HCEC 1CT (cell line): ENCODE measurements around the gene STARD3NL.
"Not testable (repeated sequence)": the region's sequence is repeated elsewhere in the genome, so short reads cannot be mapped to it uniquely, and the experiment has no call there.

Experiments used
- DNase-seq: peaks from one replicate; pipeline ENCODE4 v3.0.0-alpha.2; 2017

Gene STARD3NL

GRCh38 chr7:38223306-38223705, 45.3 kb downstream of the STARD3NL start:
- DNase-seq = no peak

DNA sequence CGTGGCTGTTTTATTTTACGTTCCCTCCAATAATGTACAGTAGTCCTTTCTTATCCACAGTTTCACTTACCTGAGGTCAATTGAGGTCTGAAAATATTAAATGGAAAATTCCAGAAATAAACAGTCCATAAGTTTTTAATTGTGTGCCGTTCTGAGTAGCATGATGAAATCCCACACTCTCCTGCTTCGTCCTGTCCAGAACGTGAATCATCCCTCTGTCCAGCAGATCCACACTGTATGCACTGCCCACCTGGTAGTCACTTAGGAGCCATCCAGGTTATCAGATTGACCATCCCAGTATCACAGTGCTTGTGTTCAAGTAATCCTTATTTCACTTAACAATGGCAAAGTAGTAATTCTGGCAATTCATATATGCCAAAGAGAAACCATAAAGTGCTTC, 46.3 kb downstream of the STARD3NL start:
- no peak for DNase-seq

GRCh38 chr7:38229386-38229785, 51.3 kb downstream of the STARD3NL start:
- DNase-seq = no peak

DNA sequence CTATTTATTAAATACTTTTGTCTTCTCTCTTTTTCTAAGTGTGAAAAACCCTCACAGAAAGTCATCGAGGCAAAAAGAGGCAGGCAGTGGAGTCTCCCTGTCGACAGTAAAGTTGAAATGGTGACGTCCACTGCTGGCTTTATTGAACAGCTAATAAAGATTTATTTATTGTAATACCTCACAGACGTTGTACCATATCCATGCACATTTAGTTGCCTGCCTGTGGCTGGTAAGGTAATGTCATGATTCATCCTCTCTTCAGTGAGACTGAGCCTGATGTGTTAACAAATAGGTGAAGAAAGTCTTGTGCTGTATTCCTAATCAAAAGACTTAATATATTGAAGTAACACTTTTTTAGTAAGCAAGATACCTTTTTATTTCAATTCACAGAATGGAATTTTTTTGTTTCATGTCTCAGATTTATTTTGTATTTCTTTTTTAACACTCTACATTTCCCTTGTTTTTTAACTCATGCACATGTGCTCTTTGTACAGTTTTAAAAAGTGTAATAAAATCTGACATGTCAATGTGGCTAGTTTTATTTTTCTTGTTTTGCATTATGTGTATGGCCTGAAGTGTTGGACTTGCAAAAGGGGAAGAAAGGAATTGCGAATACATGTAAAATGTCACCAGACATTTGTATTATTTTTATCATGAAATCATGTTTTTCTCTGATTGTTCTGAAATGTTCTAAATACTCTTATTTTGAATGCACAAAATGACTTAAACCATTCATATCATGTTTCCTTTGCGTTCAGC, 52.0 kb downstream of the STARD3NL start:
- no peak for DNase-seq

GRCh38 chr7:38232502-38233366, 54.7 kb downstream of the STARD3NL start:
- DNase-seq = no peak

- not testable (repeated sequence) for DNase-seq
These were observed 56.7 kb downstream of the STARD3NL start for GRCh38 chr7:38234759-38235158.

- DNase-seq = no peak
These were observed 57.6 kb downstream of the STARD3NL start for GRCh38 chr7:38235606-38236005.

GRCh38 chr7:38239129-38239528, 61.1 kb downstream of the STARD3NL start:
- DNase-seq = not testable (repeated sequence)

- DNase-seq = no peak
These were observed 63.0 kb downstream of the STARD3NL start for GRCh38 chr7:38241071-38241470.

DNA sequence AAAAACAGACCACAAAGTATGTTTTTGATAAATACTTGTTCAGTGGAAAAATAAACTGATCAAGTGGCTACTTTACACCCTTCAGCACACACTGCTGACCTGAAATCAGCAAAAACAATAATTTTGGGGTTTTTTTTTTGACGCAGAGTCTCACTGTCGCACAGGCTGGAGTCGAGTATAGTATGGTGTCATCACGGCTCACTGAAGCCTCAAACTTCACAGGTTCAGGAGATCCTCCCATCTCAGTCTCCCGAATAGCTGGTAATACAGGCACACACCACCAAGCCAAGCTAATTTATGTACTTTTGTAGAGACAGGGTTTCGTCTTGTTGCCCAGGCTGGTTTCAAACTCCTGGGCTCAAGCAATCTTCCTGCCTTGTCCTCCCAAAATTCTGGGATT, 64.8 kb downstream of the STARD3NL start:
- no peak for DNase-seq

DNA sequence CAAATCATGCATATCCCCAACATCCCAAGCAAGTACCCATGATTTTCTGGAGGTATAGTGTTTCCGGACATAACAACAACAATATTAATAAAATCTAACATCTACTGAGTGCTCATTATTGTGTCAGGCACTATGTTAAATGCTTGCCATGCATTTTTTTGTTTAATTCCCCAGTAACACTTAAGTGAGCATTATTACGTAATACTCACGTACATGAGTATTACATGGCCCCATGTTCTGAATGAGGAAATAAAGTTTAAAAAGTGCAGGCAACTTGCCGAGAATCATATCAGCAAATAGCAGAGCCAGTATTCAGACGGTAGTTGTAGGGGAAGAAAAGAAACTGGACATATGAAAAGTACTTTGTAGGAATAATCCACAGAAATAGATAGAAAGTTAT, 65.3 kb downstream of the STARD3NL start:
- not testable (repeated sequence) for DNase-seq

DNA sequence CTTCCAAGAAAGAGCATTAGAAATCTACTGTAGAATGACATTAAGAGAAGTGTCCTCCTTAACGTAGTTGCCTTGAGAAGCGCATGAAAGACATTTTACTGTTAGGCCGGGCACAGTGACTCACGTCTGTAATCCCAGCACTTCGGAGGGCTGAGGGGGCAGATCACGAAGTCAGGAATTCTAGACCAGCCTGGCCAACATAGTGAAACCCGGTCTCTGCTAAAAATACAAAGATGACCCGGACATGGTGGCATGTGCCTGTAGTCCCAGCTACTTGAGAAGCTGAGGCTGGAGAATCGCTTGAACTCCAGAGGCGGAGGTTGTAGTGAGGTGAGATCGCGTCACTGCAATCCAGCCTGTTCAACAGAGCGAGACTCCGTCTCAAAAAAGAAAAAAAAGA, 66.5 kb downstream of the STARD3NL start:
- DNase-seq = no peak

- DNase-seq = no peak
These were observed 67.4 kb downstream of the STARD3NL start for GRCh38 chr7:38245409-38245977.

DNA sequence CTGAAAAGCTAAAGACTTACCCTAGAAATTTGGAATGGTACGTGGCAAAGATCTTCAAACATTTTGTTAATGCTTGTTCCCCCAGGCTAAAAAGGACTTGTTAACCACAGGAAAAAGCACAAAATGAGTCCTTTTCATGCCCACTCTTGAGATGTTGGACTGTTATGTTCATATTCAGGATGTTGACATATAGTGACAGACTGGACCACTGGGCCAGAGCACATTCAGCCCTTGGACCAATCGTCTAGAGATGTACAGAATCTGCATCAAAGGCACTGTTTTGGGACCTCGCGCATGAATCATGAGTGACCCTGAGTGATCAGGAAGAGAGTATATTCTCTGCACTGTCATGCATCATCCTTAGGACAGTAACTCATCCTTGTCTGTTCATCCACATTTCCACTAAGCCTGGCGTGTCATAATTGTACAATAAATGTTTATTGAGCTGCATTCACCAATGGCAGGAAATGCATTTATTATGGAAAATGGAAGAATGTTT, 70.1 kb downstream of the STARD3NL start:
- DNase-seq = no peak

DNA sequence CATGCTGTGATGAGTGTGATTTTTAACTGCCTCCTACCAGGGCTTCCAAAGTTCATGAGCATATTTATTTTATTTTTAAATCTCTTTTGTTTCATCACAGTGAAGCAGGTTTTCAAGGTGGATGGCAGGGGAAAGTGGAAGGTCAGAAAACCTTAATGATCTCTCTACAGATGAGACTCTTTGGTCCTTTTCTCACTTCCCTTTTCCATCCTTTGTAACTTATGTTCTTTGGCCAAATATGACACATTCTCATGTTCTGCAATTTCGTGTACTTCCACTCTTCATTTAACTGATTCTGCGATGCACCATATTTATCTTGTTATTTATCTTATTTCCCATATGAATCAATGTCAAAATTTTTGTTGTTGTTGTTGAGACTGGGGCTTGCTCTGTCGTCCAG, 71.8 kb downstream of the STARD3NL start:
- DNase-seq = not testable (repeated sequence)

DNA sequence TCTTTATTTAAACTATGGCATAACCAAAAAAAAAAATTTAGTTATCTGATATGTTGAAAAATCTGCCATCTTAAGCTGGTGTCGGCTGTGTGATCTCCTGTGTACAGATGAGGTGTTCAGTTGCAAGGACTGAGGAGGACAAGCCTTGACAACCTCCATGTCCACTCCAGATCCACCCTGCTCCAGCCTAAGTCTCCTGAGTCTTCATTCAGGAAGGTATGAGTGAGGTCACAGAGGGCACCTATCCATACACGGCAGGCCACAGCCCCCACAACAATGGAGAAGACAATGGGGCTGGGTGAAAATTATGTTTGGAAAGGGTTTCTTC, 79.3 kb downstream of the STARD3NL start:
- no peak for DNase-seq

GRCh38 chr7:38259157-38259556, 81.1 kb downstream of the STARD3NL start:
- not testable (repeated sequence) for DNase-seq

- not testable (repeated sequence) for DNase-seq
These were observed 83.6 kb downstream of the STARD3NL start for GRCh38 chr7:38261601-38262000.

- not testable (repeated sequence) for DNase-seq
These were observed 84.0 kb downstream of the STARD3NL start for GRCh38 chr7:38262026-38262425.

- no peak for DNase-seq
These were observed 84.5 kb downstream of the STARD3NL start for GRCh38 chr7:38262545-38262944.

GRCh38 chr7:38263274-38263673, 85.2 kb downstream of the STARD3NL start:
- DNase-seq = not testable (repeated sequence)

DNA sequence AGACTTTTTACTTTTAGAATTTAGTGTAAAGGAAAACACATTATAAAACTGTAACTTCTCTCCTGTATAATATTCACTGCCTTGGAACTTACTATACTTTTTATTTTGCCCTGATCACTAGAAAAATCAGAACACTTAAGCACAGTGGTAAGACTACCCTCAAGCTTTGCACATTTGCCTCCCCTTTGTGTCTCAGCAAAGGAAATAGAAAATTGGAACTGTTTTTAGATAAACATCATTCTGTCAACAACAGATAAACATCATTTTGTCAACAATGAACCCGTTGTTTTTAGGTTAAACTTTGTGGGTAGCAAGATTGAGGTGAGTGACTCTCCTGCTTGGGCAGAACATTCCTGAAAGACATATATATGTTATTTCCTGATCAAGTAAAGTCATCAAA, 86.6 kb downstream of the STARD3NL start:
- DNase-seq = not testable (repeated sequence)

- DNase-seq = not testable (repeated sequence)
These were observed 87.9 kb downstream of the STARD3NL start for GRCh38 chr7:38265958-38266357.
